SK-N-MC (cell line): ENCODE data around the gene HMX2.

ENCODE experiments used
- DNase-seq: peaks from one replicate; pipeline ENCODE4 v3.0.0-alpha.2; 2011; ENCODE audit warnings: low read depth, low spot score
- H3K27ac ChIP-seq: fragments of 200-600 bp; sonication (generic); 2 replicates; pipeline ENCODE4 v1.5.1; 2016; ENCODE audit warnings: mixed run types
- H3K36me3 ChIP-seq: fragments of 200-600 bp; sonication (generic); 2 replicates; pipeline ENCODE4 v1.6.1; 2017; ENCODE audit warnings: antibody characterized with exemption, low read length, mixed read lengths; ENCODE audit not compliant: insufficient read depth
- H3K4me3 ChIP-seq: fragments of 200-600 bp; sonication (generic); 2 replicates; pipeline ENCODE4 v1.5.1; 2016
- H3K9ac ChIP-seq: fragments of 200-600 bp; sonication (generic); 2 replicates; pipeline ENCODE4 v1.8.0; 2017; ENCODE audit warnings: mixed run types, mixed read lengths; ENCODE audit not compliant: insufficient read length
- H3K9me3 ChIP-seq: fragments of 200-600 bp; sonication (generic); 2 replicates; pipeline ENCODE4 v1.6.1; 2017; ENCODE audit warnings: low read depth, mild to moderate bottlenecking, antibody characterized with exemption, low read length, moderate library complexity, mixed read lengths
- EZH2 ChIP-seq: fragments of 200-600 bp; sonication (generic); IDR thresholded peaks from one replicate; pipeline ENCODE4 v1.6.1; 2017; ENCODE audit warnings: antibody characterized with exemption
- FOXP2 ChIP-seq: optimal IDR thresholded peaks from 2 replicates; pipeline ENCODE3; 2011; ENCODE audit warnings: mild to moderate bottlenecking, moderate library complexity; ENCODE audit not compliant: insufficient read depth; ENCODE audit errors: extremely low read length, control extremely low read depth
- POLR2AphosphoS5 ChIP-seq: IDR thresholded peaks from 2 replicates; pipeline ENCODE4 v1.6.1; 2012; ENCODE audit warnings: mild to moderate bottlenecking, low read depth, low read length, borderline replicate concordance

HMX2 gene

GRCh38 chr10:123126246-123126645 is 21.7 kb upstream of the HMX2 start:
- no peaks in the 10 kb centered on the region for H3K36me3 ChIP-seq
- no peak overlapping the region for H3K4me3 ChIP-seq
- no peaks in the 10 kb centered on the region for H3K9me3 ChIP-seq
- H3K9ac ChIP-seq: no peak overlapping the region
- TF ChIP-seq POLR2AphosphoS5 (no peak), EZH2 (no peak)
- DNase-seq: no peak
- no peak overlapping the region for H3K27ac ChIP-seq

DNA sequence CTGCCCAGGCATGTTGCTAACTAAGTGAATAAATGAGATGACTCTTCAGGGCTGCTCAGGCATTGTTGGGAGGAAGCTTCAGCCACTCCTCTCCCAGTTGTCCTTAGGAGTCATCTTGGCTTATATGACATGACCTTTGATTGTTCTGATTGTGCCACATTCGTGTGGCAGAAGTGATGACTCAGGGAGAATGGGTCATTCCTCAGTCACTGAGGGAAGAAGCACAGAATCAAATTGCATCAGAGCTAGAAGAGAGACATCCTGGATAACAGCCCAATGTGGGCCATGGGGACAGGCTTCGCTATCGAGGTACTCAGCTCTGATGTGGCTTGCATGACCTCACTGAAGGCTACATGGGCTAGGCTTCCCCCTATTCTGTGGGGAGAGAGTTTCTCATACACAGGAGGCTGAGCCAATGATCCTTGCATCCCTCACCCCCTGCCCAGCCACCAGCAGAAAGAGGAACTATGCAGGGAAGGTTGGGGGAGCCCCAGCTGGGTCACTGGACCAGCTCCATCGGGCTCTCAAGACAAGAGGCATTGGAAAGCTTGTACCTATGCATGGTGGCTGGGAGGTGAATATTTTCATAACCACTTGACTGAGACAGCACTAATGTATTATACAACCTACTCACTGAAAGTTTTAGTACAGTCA is 18.2 kb upstream of the HMX2 start:
- no peak overlapping the region for H3K27ac ChIP-seq
- DNase-seq: no peak
- H3K9ac ChIP-seq: no peak overlapping the region
- H3K9me3 ChIP-seq: no peaks in the 10 kb centered on the region
- no peak for TF ChIP-seq EZH2
- TF ChIP-seq FOXP2: no peak
- no peak for TF ChIP-seq POLR2AphosphoS5
- no peak overlapping the region for H3K4me3 ChIP-seq
- H3K36me3 ChIP-seq: no peaks in the 10 kb centered on the region

GRCh38 chr10:123132576-123133477 is 15.1 kb upstream of the HMX2 start:
- no peak for DNase-seq
- H3K9ac ChIP-seq: no peak overlapping the region
- H3K4me3 ChIP-seq: no peak overlapping the region
- H3K27ac ChIP-seq: no peak overlapping the region
- no peaks in the 10 kb centered on the region for H3K36me3 ChIP-seq
- H3K9me3 ChIP-seq: no peaks in the 10 kb centered on the region
- TF ChIP-seq EZH2 (no peak), POLR2AphosphoS5 (no peak), FOXP2 (no peak)

GRCh38 chr10:123133541-123134342 is 14.2 kb upstream of the HMX2 start:
- Histone ChIP-seq H3K9ac (no peak overlapping the region), H3K9me3 (no peaks in the 10 kb centered on the region), H3K4me3 (no peak overlapping the region), H3K36me3 (no peaks in the 10 kb centered on the region), H3K27ac (no peak overlapping the region)
- TF ChIP-seq POLR2AphosphoS5 (no peak), FOXP2 (no peak), EZH2 (no peak)
- no peak for DNase-seq

DNA sequence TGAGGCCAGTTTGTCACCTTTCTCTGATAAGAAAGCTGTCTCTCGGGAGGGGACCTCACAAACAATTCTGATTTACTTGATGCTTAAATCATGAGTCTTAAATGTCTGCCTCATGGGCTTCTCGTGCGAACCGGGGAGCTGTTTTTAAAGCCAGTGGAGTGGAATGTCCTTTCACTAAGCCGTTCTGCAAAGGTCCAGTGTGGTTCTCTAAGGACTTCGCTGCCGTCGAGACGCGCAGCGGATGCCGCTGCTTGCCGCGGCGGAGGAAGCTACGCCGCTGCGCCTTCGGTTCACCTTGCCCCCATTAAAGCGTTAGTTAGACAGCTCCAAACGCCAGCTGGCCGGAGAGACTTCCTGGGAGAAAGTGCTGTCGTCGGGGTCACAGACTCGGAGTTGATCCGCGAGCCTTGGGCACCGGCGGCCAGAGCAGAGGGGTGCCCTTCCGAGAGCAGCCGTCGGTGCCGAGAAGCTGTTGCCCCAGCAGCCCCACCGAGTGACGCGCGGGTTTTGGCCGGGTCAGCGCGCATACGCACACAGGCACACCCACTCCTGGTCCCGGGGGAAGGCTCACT is 13.5 kb upstream of the HMX2 start:
- Histone ChIP-seq H3K9ac (no peak overlapping the region), H3K4me3 (no peak overlapping the region), H3K27ac (no peak overlapping the region), H3K36me3 (no peaks in the 10 kb centered on the region), H3K9me3 (no peaks in the 10 kb centered on the region)
- DNase-seq: no peak
- TF ChIP-seq EZH2 (no peak), FOXP2 (no peak), POLR2AphosphoS5 (no peak)

- H3K4me3 ChIP-seq: peak overlapping the region; percentile 56
- H3K27ac ChIP-seq: no peak overlapping the region
- H3K9ac ChIP-seq: no peak overlapping the region
- H3K9me3 ChIP-seq: no peaks in the 10 kb centered on the region
- no peak for DNase-seq
- no peak for TF ChIP-seq FOXP2
- no peak for TF ChIP-seq EZH2
- TF ChIP-seq POLR2AphosphoS5: no peak
- H3K36me3 ChIP-seq: no peaks in the 10 kb centered on the region
Measured at GRCh38 chr10:123134915-123135414, 13.0 kb upstream of the HMX2 start.

GRCh38 chr10:123135415-123136141 is 12.4 kb upstream of the HMX2 start, which contains the start of gene HMX3:
Gene HMX3 (plus strand): TSS chr10:123135970. CDS start chr10:123136051, 81 bp downstream.
- no peaks in the 10 kb centered on the region for H3K36me3 ChIP-seq
- DNase-seq: no peak
- no peak within 1 kb of the TSS for H3K27ac ChIP-seq
- TF ChIP-seq FOXP2 (no peak), EZH2 (no peak), POLR2AphosphoS5 (no peak)
- H3K4me3 ChIP-seq: peak within 1 kb of the TSS; percentile 56
- H3K9ac ChIP-seq: no peak within 1 kb of the TSS
- H3K9me3 ChIP-seq: no peaks in the 10 kb centered on the region
